Measurements from ENCODE around the gene MACROD2. TPM values are rescaled to one million over a fixed set of nuclear protein-coding genes. Genes with fewer than 3 reads are reported as not detected.
"Not testable (repeated sequence)": the region's sequence is repeated elsewhere in the genome, so short reads cannot be mapped to it uniquely, and the experiment has no call there.

The MACROD2 gene
- polyA plus RNA-seq, 1 donor from 2014 or later = 23.2 TPM

DNA sequence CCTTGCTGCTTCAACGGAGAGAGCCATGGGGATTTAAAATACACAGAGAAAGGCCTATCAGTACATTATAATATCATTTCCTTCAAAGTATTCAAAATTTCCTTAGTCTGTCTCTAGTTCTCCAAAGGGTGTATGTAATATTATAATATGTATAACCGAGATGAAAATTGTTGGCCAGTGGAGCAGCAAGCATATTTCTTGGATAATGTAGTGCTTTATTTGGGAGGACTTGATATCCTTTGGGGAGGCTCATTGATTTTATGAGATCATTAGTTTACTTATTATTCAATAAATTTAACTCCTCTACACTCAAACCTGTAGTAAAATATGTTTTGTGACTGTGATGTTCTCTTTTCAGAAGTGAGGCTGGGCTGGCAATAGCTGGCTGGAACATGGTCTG lies 1145.0 kb downstream of the MACROD2 start:
- no peaks in the 10 kb centered on the region for H3K27me3 ChIP-seq (ENCODE audit: insufficient read depth, low read depth, low read length)
- no peak overlapping the region for H2AFZ ChIP-seq (ENCODE audit: low read depth, low read length)
- H3K9ac ChIP-seq (ENCODE audit: low read length) = no peak overlapping the region
- no peaks in the 10 kb centered on the region for H3K79me2 ChIP-seq (replicated peaks; ENCODE audit: insufficient read depth, low read length)
- no peak overlapping the region for H3K27ac ChIP-seq (ENCODE audit: low read length)
- H3K4me3 ChIP-seq (ENCODE audit: low read length) = no peak overlapping the region
- no peaks in the 10 kb centered on the region for H3K9me2 ChIP-seq (ENCODE audit: insufficient read depth, low read length)
- H3K4me2 ChIP-seq (ENCODE audit: low read length) = no peak overlapping the region
- H4K20me1 ChIP-seq (ENCODE audit: insufficient read depth) = no peaks in the 10 kb centered on the region
- TF ChIP-seq EZH2 (IDR thresholded peaks at IDR 0.05; ENCODE audit: borderline replicate concordance, insufficient read depth, low read length, poor library complexity, severe bottlenecking) = no peak
- TF ChIP-seq, protein P1, sequence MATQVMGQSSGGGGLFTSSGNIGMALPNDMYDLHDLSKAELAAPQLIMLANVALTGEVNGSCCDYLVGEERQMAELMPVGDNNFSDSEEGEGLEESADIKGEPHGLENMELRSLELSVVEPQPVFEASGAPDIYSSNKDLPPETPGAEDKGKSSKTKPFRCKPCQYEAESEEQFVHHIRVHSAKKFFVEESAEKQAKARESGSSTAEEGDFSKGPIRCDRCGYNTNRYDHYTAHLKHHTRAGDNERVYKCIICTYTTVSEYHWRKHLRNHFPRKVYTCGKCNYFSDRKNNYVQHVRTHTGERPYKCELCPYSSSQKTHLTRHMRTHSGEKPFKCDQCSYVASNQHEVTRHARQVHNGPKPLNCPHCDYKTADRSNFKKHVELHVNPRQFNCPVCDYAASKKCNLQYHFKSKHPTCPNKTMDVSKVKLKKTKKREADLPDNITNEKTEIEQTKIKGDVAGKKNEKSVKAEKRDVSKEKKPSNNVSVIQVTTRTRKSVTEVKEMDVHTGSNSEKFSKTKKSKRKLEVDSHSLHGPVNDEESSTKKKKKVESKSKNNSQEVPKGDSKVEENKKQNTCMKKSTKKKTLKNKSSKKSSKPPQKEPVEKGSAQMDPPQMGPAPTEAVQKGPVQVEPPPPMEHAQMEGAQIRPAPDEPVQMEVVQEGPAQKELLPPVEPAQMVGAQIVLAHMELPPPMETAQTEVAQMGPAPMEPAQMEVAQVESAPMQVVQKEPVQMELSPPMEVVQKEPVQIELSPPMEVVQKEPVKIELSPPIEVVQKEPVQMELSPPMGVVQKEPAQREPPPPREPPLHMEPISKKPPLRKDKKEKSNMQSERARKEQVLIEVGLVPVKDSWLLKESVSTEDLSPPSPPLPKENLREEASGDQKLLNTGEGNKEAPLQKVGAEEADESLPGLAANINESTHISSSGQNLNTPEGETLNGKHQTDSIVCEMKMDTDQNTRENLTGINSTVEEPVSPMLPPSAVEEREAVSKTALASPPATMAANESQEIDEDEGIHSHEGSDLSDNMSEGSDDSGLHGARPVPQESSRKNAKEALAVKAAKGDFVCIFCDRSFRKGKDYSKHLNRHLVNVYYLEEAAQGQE (IDR thresholded peaks at IDR 0.05; ENCODE audit: borderline replicate concordance) = no peak
- TF ChIP-seq EP300 (conservative IDR thresholded peaks at IDR 0.05; ENCODE audit: poor library complexity, severe bottlenecking) = no peak
- no peak for TF ChIP-seq MXI1 (conservative IDR thresholded peaks at IDR 0.05; ENCODE audit: poor library complexity, severe bottlenecking)
- TF ChIP-seq SMC3 (conservative IDR thresholded peaks at IDR 0.05; ENCODE audit: poor library complexity) = no peak
- no peak for TF ChIP-seq TAF1 (IDR thresholded peaks at IDR 0.05; ENCODE audit: low read depth)
- TF ChIP-seq RAD21 (conservative IDR thresholded peaks at IDR 0.05) = no peak
- no peak for TF ChIP-seq POLR2AphosphoS5 (IDR thresholded peaks at IDR 0.05)
- TF ChIP-seq, protein P2, sequence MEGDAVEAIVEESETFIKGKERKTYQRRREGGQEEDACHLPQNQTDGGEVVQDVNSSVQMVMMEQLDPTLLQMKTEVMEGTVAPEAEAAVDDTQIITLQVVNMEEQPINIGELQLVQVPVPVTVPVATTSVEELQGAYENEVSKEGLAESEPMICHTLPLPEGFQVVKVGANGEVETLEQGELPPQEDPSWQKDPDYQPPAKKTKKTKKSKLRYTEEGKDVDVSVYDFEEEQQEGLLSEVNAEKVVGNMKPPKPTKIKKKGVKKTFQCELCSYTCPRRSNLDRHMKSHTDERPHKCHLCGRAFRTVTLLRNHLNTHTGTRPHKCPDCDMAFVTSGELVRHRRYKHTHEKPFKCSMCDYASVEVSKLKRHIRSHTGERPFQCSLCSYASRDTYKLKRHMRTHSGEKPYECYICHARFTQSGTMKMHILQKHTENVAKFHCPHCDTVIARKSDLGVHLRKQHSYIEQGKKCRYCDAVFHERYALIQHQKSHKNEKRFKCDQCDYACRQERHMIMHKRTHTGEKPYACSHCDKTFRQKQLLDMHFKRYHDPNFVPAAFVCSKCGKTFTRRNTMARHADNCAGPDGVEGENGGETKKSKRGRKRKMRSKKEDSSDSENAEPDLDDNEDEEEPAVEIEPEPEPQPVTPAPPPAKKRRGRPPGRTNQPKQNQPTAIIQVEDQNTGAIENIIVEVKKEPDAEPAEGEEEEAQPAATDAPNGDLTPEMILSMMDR (IDR thresholded peaks at IDR 0.05; ENCODE audit: poor library complexity, severe bottlenecking) = no peak
- no peaks in the 10 kb centered on the region for H3K36me3 ChIP-seq (ENCODE audit: insufficient read depth, low read length)
- no peaks in the 10 kb centered on the region for H3K9me3 ChIP-seq (ENCODE audit: low read length)
- H3F3A ChIP-seq (ENCODE audit: insufficient read depth, low read length, poor library complexity, severe bottlenecking) = no peaks in the 10 kb centered on the region

DNA sequence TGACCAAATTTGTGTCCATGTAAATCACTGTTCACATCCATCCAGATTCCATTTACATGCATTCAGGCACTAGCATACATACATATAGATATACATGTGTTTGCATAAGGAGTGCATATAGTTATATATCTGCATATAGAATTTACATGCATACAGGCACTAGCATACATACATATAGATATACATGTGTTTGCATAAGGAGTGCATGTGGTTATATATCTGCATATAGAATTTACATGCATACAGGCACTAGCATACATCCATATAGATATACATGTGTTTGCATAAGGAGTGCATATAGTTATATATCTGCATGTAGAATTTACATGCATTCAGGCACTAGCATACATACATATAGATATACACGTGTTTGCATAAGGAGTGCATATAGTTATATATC lies 1145.6 kb downstream of the MACROD2 start:
- not testable (repeated sequence) for H3K9ac ChIP-seq (ENCODE audit: low read length); H2AFZ ChIP-seq (ENCODE audit: low read depth, low read length); H3K36me3 ChIP-seq (ENCODE audit: insufficient read depth, low read length); H3K79me2 ChIP-seq (replicated peaks; ENCODE audit: insufficient read depth, low read length); H3K27ac ChIP-seq (ENCODE audit: low read length); H3K9me2 ChIP-seq (ENCODE audit: insufficient read depth, low read length); H3F3A ChIP-seq (ENCODE audit: insufficient read depth, low read length, poor library complexity, severe bottlenecking); H3K4me2 ChIP-seq (ENCODE audit: low read length); H3K4me3 ChIP-seq (ENCODE audit: low read length); H3K27me3 ChIP-seq (ENCODE audit: insufficient read depth, low read depth, low read length); H4K20me1 ChIP-seq (ENCODE audit: insufficient read depth); H3K9me3 ChIP-seq (ENCODE audit: low read length)

DNA sequence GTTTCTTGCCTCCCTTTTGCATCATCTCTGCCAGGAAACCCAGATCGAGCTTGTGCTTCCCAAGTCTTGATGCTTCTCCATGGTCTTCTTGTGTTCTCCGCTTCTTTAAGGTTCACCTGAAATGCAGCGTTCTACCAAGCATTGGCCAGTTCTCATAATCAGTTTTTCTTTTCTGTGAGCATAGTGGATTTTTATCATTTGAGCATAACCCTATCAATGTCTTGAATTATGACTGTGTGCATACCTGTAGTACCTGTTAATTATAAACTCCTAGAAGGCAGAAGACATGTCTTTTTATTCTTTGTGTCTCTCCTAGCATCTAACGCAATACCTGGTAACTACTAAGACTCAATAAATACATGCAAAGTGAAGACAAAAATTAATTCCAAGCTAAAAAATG lies 1146.5 kb downstream of the MACROD2 start:
- no peaks in the 10 kb centered on the region for H3K9me3 ChIP-seq (ENCODE audit: low read length)
- H3K36me3 ChIP-seq (ENCODE audit: insufficient read depth, low read length) = no peaks in the 10 kb centered on the region
- no peaks in the 10 kb centered on the region for H3K79me2 ChIP-seq (replicated peaks; ENCODE audit: insufficient read depth, low read length)
- H3K27me3 ChIP-seq (ENCODE audit: insufficient read depth, low read depth, low read length) = no peaks in the 10 kb centered on the region
- H3K4me3 ChIP-seq (ENCODE audit: low read length) = no peak overlapping the region
- H3K27ac ChIP-seq (ENCODE audit: low read length) = no peak overlapping the region
- TF ChIP-seq, protein P1 (IDR thresholded peaks at IDR 0.05; ENCODE audit: borderline replicate concordance) = no peak
- TF ChIP-seq, protein P2 (IDR thresholded peaks at IDR 0.05; ENCODE audit: poor library complexity, severe bottlenecking) = no peak
- TF ChIP-seq SMC3 (conservative IDR thresholded peaks at IDR 0.05; ENCODE audit: poor library complexity) (no peak), POLR2AphosphoS5 (IDR thresholded peaks at IDR 0.05) (no peak), TAF1 (IDR thresholded peaks at IDR 0.05; ENCODE audit: low read depth) (no peak), RAD21 (conservative IDR thresholded peaks at IDR 0.05) (no peak), EP300 (conservative IDR thresholded peaks at IDR 0.05; ENCODE audit: poor library complexity, severe bottlenecking) (no peak), EZH2 (IDR thresholded peaks at IDR 0.05; ENCODE audit: borderline replicate concordance, insufficient read depth, low read length, poor library complexity, severe bottlenecking) (no peak), MXI1 (conservative IDR thresholded peaks at IDR 0.05; ENCODE audit: poor library complexity, severe bottlenecking) (no peak)
- no peaks in the 10 kb centered on the region for H3K9me2 ChIP-seq (ENCODE audit: insufficient read depth, low read length)
- H2AFZ ChIP-seq (ENCODE audit: low read depth, low read length) = no peak overlapping the region
- H3K9ac ChIP-seq (ENCODE audit: low read length) = no peak overlapping the region
- H4K20me1 ChIP-seq (ENCODE audit: insufficient read depth) = no peaks in the 10 kb centered on the region
- no peaks in the 10 kb centered on the region for H3F3A ChIP-seq (ENCODE audit: insufficient read depth, low read length, poor library complexity, severe bottlenecking)
- H3K4me2 ChIP-seq (ENCODE audit: low read length) = no peak overlapping the region
